ENCODE results near the gene GHR.

GHR gene

GRCh38 chr5:42467572-42467971 lies 44.3 kb downstream of the GHR start:
- DNase-seq, result no peak

- DNase-seq, result no peak
These were observed 44.8 kb downstream of the GHR start for GRCh38 chr5:42467981-42468524.

- DNase-seq, result no peak
These were observed 60.4 kb downstream of the GHR start for GRCh38 chr5:42483472-42484154.

- DNase-seq, result no peak
These were observed 63.8 kb downstream of the GHR start for GRCh38 chr5:42487077-42487476.

GRCh38 chr5:42487821-42488220 lies 64.6 kb downstream of the GHR start:
- DNase-seq, result no peak

GRCh38 chr5:42490831-42491230 lies 67.6 kb downstream of the GHR start:
- DNase-seq, result no peak

GRCh38 chr5:42491699-42492098 lies 68.5 kb downstream of the GHR start:
- DNase-seq, result no peak

- no peak for DNase-seq
These were observed 69.7 kb downstream of the GHR start for GRCh38 chr5:42492974-42493373.

GRCh38 chr5:42494414-42494813 lies 71.2 kb downstream of the GHR start:
- DNase-seq, result no peak

- DNase-seq, result no peak
These were observed 72.7 kb downstream of the GHR start for GRCh38 chr5:42495914-42496313.

- DNase-seq, result no peak
These were observed 73.3 kb downstream of the GHR start for GRCh38 chr5:42496397-42497156.

- no peak for DNase-seq
These were observed 74.8 kb downstream of the GHR start for GRCh38 chr5:42498000-42498399.

GRCh38 chr5:42499016-42499415 lies 75.8 kb downstream of the GHR start:
- DNase-seq, result no peak

- DNase-seq, result no peak
These were observed 76.9 kb downstream of the GHR start for GRCh38 chr5:42500003-42500599.

GRCh38 chr5:42502613-42503470 lies 79.6 kb downstream of the GHR start:
- no peak for DNase-seq

- DNase-seq, result no peak
These were observed 83.4 kb downstream of the GHR start for GRCh38 chr5:42506662-42507061.

- no peak for DNase-seq
These were observed 84.3 kb downstream of the GHR start for GRCh38 chr5:42507451-42508097.

- DNase-seq, result no peak
These were observed 90.0 kb downstream of the GHR start for GRCh38 chr5:42513246-42513645.

- DNase-seq, result no peak
These were observed 91.5 kb downstream of the GHR start for GRCh38 chr5:42514754-42515153.

GRCh38 chr5:42515504-42515903 lies 92.3 kb downstream of the GHR start:
- no peak for DNase-seq

- no peak for DNase-seq
These were observed 93.2 kb downstream of the GHR start for GRCh38 chr5:42516282-42517042.

- DNase-seq, result no peak
These were observed 93.9 kb downstream of the GHR start for GRCh38 chr5:42517164-42517563.

Data from DMS79 treated with DMSO at 0.1 percent for 48 hours (cell line).